ENCODE results near the gene NPY. TPM values are rescaled to one million over a fixed set of nuclear protein-coding genes. Genes with fewer than 3 reads are reported as not detected.

Gene NPY
- total and polyA plus RNA-seq, 2 of the 8 experiments (the other 6 are each of a cell fraction or from before 2014, with no cell fraction given) = 1.2 to 1.7 TPM

- TF ChIP-seq, protein P1, sequence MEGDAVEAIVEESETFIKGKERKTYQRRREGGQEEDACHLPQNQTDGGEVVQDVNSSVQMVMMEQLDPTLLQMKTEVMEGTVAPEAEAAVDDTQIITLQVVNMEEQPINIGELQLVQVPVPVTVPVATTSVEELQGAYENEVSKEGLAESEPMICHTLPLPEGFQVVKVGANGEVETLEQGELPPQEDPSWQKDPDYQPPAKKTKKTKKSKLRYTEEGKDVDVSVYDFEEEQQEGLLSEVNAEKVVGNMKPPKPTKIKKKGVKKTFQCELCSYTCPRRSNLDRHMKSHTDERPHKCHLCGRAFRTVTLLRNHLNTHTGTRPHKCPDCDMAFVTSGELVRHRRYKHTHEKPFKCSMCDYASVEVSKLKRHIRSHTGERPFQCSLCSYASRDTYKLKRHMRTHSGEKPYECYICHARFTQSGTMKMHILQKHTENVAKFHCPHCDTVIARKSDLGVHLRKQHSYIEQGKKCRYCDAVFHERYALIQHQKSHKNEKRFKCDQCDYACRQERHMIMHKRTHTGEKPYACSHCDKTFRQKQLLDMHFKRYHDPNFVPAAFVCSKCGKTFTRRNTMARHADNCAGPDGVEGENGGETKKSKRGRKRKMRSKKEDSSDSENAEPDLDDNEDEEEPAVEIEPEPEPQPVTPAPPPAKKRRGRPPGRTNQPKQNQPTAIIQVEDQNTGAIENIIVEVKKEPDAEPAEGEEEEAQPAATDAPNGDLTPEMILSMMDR (IDR thresholded peaks at IDR 0.05; ENCODE audit: control extremely low read depth in 1 of 3, insufficient read depth in 1 of 3, low read depth in 1 of 3, low read length in 3 of 3) = no peak
- TF ChIP-seq KDM5A (IDR thresholded peaks at IDR 0.05; ENCODE audit: low read length) = no peak
- no peak for TF ChIP-seq CHD7 (IDR thresholded peaks at IDR 0.05; ENCODE audit: insufficient replicate concordance, low read length)
- TF ChIP-seq JUND (IDR thresholded peaks at IDR 0.05; ENCODE audit: low read length) = no peak
- no peak for TF ChIP-seq RFX5 (IDR thresholded peaks at IDR 0.05; ENCODE audit: borderline replicate concordance, low read depth, low read length)
These were observed 44.9 kb downstream of the NPY start (continued) for GRCh38 chr7:24328894-24329293.

All from H1 (cell line).